Measurements from ENCODE around the gene PRND. TPM values are rescaled to one million over a fixed set of nuclear protein-coding genes. Genes with fewer than 3 reads are reported as not detected.
"Not testable (repeated sequence)": the region's sequence is repeated elsewhere in the genome, so short reads cannot be mapped to it uniquely, and the experiment has no call there.

The PRND gene
- total and polyA plus RNA-seq, 2 experiments from 2014 or later: not detected

DNA sequence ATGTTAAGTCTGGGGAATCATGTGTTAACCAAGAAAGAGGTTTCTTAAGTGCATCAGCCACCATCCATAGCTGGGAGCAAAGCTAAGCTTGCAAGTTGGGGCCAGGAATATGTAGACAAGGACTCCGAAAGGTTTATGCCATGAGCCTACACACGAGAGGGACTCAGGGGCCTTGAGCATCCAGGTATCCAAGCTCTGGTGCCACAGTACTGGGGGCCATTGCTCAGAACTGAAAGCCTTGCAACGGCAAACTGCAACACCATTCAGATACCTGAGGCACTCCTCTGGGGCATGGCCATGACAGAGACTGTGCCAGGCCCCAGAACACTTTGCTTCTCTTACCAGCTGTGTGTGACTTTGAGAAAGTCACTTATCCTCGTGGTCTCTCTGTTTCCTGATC, 27.6 kb downstream of the PRND start:
- no peaks in the 10 kb centered on the region for H3K4me1 ChIP-seq (ENCODE audit: insufficient read depth)
- H3K9me3 ChIP-seq (ENCODE audit: low read depth): no peaks in the 10 kb centered on the region
- H2AFZ ChIP-seq: no peak overlapping the region
- DNase-seq: no peak
- peaks cover 36% of the 10 kb centered on the region; the same call in 1 of the 2 replicates for H3K27me3 ChIP-seq (replicated peaks; ENCODE audit: insufficient read depth)
- H3K79me2 ChIP-seq (ENCODE audit: insufficient read depth): no peaks in the 10 kb centered on the region
- H3K27ac ChIP-seq: no peak overlapping the region
- 40 to 42% methylated on average over 4 of the region's 4 CpGs for WGBS, 2 experiments (ENCODE audit: low coverage in 1 of 2, low lambda C conversion rate in 2 of 2, missing lambda C conversion rate in 2 of 2)
- H4K20me1 ChIP-seq (ENCODE audit: insufficient read depth): no peaks in the 10 kb centered on the region
- H3F3A ChIP-seq (ENCODE audit: insufficient read depth): no peaks in the 10 kb centered on the region
- TF ChIP-seq EZH2 (IDR thresholded peaks at IDR 0.05; ENCODE audit: insufficient read depth, poor library complexity, severe bottlenecking) (no peak), EZH2phosphoT487 (IDR thresholded peaks at IDR 0.05; ENCODE audit: insufficient read depth, low read depth) (no peak)
- H3K36me3 ChIP-seq (ENCODE audit: low read depth): no peaks in the 10 kb centered on the region
- H3K4me3 ChIP-seq: no peak overlapping the region
- in situ Hi-C loops (cut with MboI): loop anchor here (10.0 kb wide), 1 partner anchor 355 kb away; no protein-coding TSS in a partner anchor
- H3K4me2 ChIP-seq (ENCODE audit: unreplicated experiment): no peak overlapping the region
- H3K9me2 ChIP-seq (ENCODE audit: insufficient read depth): no peaks in the 10 kb centered on the region
- H3K9ac ChIP-seq: no peak overlapping the region

DNA sequence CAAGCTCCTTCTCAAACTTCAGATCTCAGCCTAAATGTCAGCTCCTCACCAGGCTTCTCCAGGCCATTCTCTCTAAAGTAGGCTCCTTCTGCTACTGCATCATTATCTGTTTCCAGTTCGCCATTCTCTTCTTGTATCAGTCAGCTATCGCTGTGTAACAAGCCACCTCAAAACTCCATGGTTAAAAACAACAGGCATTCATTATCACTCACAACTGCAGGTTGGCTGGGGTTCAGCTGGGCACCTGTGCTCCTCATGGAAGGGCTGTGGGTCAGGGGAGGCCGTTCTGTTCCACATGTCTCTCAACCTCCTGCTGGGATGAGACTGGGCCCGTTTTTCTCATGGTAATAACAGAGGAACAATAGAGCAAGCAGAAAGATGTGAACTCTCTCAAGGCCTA, 28.7 kb downstream of the PRND start:
- Histone ChIP-seq H3K4me1 (ENCODE audit: insufficient read depth) (no peaks in the 10 kb centered on the region), H3K4me2 (ENCODE audit: unreplicated experiment) (no peak overlapping the region), H3K4me3 (no peak overlapping the region), H3K9me2 (ENCODE audit: insufficient read depth) (no peaks in the 10 kb centered on the region), H3K9me3 (ENCODE audit: low read depth) (no peaks in the 10 kb centered on the region), H3F3A (ENCODE audit: insufficient read depth) (no peaks in the 10 kb centered on the region), H3K79me2 (ENCODE audit: insufficient read depth) (no peaks in the 10 kb centered on the region), H3K27ac (no peak overlapping the region), H3K9ac (no peak overlapping the region), H2AFZ (no peak overlapping the region), H4K20me1 (ENCODE audit: insufficient read depth) (no peaks in the 10 kb centered on the region), H3K36me3 (ENCODE audit: low read depth) (no peaks in the 10 kb centered on the region), H3K27me3 (replicated peaks; ENCODE audit: insufficient read depth) (peaks cover 28% of the 10 kb centered on the region; the same call in 1 of the 2 replicates)
- no peak for DNase-seq
- no peak for TF ChIP-seq EZH2 (IDR thresholded peaks at IDR 0.05; ENCODE audit: insufficient read depth, poor library complexity, severe bottlenecking)
- no peak for TF ChIP-seq EZH2phosphoT487 (IDR thresholded peaks at IDR 0.05; ENCODE audit: insufficient read depth, low read depth)
- 45 to 46% methylated on average over 4 of the region's 4 CpGs for WGBS, 2 experiments (ENCODE audit: low coverage in 1 of 2, low lambda C conversion rate in 2 of 2, missing lambda C conversion rate in 2 of 2)
- in situ Hi-C loops (cut with MboI): no loop called here

DNA sequence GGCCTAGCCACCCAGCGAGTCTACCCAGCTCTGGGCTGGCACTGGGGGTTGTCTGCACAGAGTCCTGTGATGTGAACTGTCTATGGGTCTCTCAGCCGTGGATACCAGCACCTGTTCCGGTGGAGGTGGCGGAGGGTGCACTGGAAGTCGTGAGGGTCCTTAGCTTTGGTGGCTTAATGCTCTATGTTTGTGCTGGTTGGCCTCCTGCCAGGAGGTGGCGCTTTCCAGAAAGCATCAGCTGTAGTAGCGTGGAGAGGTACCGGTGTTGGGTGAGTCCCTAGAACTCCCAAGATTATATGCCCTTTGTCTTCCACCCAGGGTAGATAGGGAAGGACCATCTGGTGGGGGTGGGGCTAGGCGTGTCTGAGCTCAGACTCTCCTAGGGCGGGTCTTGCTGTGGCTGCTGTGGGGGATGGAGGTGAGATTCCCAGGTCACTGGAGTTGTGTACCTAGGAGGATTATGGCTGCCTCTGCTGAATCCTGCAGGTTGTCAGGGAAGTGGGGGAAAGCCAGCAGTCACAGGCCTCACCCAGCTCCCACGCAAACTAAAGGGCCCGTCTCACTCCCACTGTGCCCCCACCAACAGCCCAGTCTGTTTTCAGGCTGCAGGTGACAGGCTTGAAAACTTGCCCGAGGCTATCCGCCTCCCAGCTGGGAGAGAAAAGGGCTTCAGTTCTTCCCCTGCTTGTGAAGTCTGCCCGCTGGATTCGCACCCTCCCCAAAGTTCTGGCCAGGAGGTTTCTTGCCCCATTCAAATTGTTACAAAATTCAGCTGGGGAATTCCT, 37.6 kb downstream of the PRND start:
- H3K36me3 ChIP-seq (ENCODE audit: low read depth); H3K9me2 ChIP-seq (ENCODE audit: insufficient read depth); H3K9ac ChIP-seq; H3K4me1 ChIP-seq (ENCODE audit: insufficient read depth); H3K9me3 ChIP-seq (ENCODE audit: low read depth); H3F3A ChIP-seq (ENCODE audit: insufficient read depth); in situ Hi-C loops (cut with MboI); H4K20me1 ChIP-seq (ENCODE audit: insufficient read depth); DNase-seq; H3K4me3 ChIP-seq; H3K27ac ChIP-seq; H3K27me3 ChIP-seq (replicated peaks; ENCODE audit: insufficient read depth); H3K79me2 ChIP-seq (ENCODE audit: insufficient read depth); H3K4me2 ChIP-seq (ENCODE audit: unreplicated experiment); H2AFZ ChIP-seq: not testable (repeated sequence)
- 56% methylated on average over 15 to 16 of the region's 16 CpGs for WGBS, 2 experiments (ENCODE audit: low coverage in 1 of 2, low lambda C conversion rate in 2 of 2, missing lambda C conversion rate in 2 of 2)

DNA sequence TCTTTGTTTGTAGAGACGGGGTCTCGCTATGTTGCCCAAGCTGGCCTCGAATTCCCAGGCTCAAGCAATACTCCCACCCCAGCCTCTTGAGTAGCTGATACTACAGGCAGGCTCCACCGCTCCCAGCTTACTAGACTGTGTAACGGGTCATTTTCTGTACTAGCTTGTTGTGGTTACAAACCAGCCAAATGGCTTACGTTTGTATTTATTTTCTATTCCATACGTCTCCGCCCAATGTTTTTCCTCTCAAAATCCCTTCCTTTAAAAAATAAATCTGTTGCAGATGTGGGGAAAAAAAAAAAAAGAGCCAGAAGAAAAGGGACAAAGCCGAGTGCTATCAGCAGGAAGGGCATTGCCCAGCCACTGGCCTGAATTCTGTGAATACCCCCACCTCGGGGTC, 41.6 kb downstream of the PRND start:
- H3K4me1 ChIP-seq (ENCODE audit: insufficient read depth): no peaks in the 10 kb centered on the region
- H2AFZ ChIP-seq: no peak overlapping the region
- H3K4me2 ChIP-seq (ENCODE audit: unreplicated experiment): no peak overlapping the region
- 45 to 47% methylated on average over 10 of the region's 10 CpGs for WGBS, 2 experiments (ENCODE audit: low coverage in 1 of 2, low lambda C conversion rate in 2 of 2, missing lambda C conversion rate in 2 of 2)
- H3K79me2 ChIP-seq (ENCODE audit: insufficient read depth): no peaks in the 10 kb centered on the region
- in situ Hi-C loops (cut with MboI): no loop called here
- H3K27ac ChIP-seq: no peak overlapping the region
- H3K9me3 ChIP-seq (ENCODE audit: low read depth): no peaks in the 10 kb centered on the region
- no peaks in the 10 kb centered on the region for H3K9me2 ChIP-seq (ENCODE audit: insufficient read depth)
- no peak overlapping the region for H3K9ac ChIP-seq
- 0 out of 2 replicates have a peak, but pooled peaks cover 5% of the 10 kb centered on the region for H3F3A ChIP-seq (ENCODE audit: insufficient read depth)
- H3K4me3 ChIP-seq: no peak overlapping the region
- no peaks in the 10 kb centered on the region for H4K20me1 ChIP-seq (ENCODE audit: insufficient read depth)
- H3K36me3 ChIP-seq (ENCODE audit: low read depth): no peaks in the 10 kb centered on the region
- TF ChIP-seq EZH2 (IDR thresholded peaks at IDR 0.05; ENCODE audit: insufficient read depth, poor library complexity, severe bottlenecking): no peak
- TF ChIP-seq EZH2phosphoT487 (IDR thresholded peaks at IDR 0.05; ENCODE audit: insufficient read depth, low read depth): no peak
- no peak for DNase-seq
- no peaks in the 10 kb centered on the region for H3K27me3 ChIP-seq (replicated peaks; ENCODE audit: insufficient read depth)
